Colonic mucosa (tissue), 4 donors: Measurements from ENCODE around the gene STAB1. TPM values are rescaled to one million over a fixed set of nuclear protein-coding genes. Genes with fewer than 3 reads are reported as not detected.

Experiments used
- DNase-seq: peaks from one replicate; pipeline ENCODE4 v3.0.0-alpha.2; 2020
- H3K27ac ChIP-seq: fragments of 200-600 bp; one replicate; pipeline ENCODE4 v1.8.0; 2021
- H3K27me3 ChIP-seq: fragments of 200-600 bp; one replicate; pipeline ENCODE4 v1.8.0; 2021
- H3K36me3 ChIP-seq: fragments of 200-600 bp; one replicate; pipeline ENCODE4 v1.8.0; 2021
- H3K4me1 ChIP-seq: fragments of 200-600 bp; one replicate; pipeline ENCODE4 v1.8.0; 2021; ENCODE audit warnings: mild to moderate bottlenecking
- H3K4me3 ChIP-seq: fragments of 200-600 bp; one replicate; pipeline ENCODE4 v1.8.0; 2021
- H3K9ac ChIP-seq, 2 donors: one replicate each; pipeline ENCODE4 v1.7.0; 2013; ENCODE audit warnings: control low read depth in 2 of 2, low read depth in 2 of 2, low read length in 2 of 2
- H3K9me3 ChIP-seq: fragments of 200-600 bp; one replicate; pipeline ENCODE4 v1.8.0; 2021
- CTCF ChIP-seq: fragments of 200-600 bp; IDR thresholded peaks from one replicate; pipeline ENCODE4 v1.8.0; 2022; ENCODE audit warnings: antibody characterized with exemption, mild to moderate bottlenecking
- intact Hi-C: fragments of 100-400 bp; cut with DNase I; formaldehyde crosslinking; loops from one replicate; pipeline ENCODE4 v1.14.1; 2022
- total RNA-seq, 2 donors: library from RNA; stranded (reverse); fragmentation: NEBNext Ultra II Directional in 1 of 2; extraction: Animal tissue kit (Norgen Biotek cat#: 25700) in 1 of 2; gene quantifications; one replicate each; pipeline ENCODE4 v1.2.1, GENCODE V29; 2021
- donor health status: healthy.
- donor health status: DM: no; HTN: no; CAD: no.
- donor health status: DM: no; HTN: no; CAD: no.

The STAB1 gene
- total RNA-seq, 2 donors from 2014 or later: 41.1 to 46.5 TPM

- no peaks in the 10 kb centered on the region for H3K27me3 ChIP-seq
- H3K4me1 ChIP-seq: peaks cover 5% of the 10 kb centered on the region
- intact Hi-C loops: no loop called here
- no peak for TF ChIP-seq CTCF
- H3K4me3 ChIP-seq: no peak overlapping the region
- H3K9me3 ChIP-seq: no peaks in the 10 kb centered on the region
- no peaks in the 10 kb centered on the region for H3K36me3 ChIP-seq
- H3K27ac ChIP-seq: no peak overlapping the region
- DNase-seq: no peak
- H3K9ac ChIP-seq: no peak overlapping the region
These were observed 44.5 kb upstream of the STAB1 start for GRCh38 chr3:52450489-52451236.

DNA sequence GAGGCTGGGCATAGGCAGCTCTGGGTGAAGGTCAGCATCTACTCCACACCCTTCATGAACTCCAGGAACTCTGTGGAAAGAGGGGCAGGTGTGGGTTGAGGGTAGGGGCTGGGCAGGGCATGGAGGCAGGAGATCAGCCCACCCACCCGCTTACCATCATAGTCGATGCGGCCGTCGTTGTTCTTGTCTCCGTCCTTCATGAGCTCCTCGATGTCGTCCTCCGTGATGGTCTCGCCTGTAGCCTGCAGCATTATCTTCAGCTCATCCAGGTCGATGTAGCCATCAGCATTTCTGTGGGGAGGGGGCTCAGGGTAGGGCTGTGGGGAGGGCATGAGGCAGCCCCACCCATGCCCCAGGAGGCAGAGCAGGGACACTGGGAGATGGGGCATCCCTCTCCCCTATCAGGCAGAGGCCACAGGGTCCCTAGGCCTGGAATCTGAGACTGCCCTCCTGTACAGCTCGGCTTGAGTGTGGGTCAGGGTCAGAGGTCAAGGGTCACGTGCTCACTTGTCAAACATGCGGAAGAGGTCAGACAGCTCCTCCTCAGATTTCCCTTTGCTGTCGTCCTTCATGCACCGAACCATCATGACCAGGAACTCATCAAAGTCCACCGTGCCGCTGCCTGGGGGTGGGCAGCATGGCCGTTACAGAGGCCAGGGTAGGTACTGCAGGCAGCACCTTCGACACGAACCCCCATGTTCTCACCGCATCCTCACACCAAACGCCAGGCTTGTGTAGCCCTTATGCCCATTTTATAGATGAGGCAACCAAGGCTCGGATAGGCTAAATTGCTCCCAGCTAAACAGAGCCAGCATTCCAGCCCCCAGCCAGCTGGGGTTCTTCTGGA is 43.7 kb upstream of the STAB1 start:
- H3K4me3 ChIP-seq: no peak overlapping the region

DNA sequence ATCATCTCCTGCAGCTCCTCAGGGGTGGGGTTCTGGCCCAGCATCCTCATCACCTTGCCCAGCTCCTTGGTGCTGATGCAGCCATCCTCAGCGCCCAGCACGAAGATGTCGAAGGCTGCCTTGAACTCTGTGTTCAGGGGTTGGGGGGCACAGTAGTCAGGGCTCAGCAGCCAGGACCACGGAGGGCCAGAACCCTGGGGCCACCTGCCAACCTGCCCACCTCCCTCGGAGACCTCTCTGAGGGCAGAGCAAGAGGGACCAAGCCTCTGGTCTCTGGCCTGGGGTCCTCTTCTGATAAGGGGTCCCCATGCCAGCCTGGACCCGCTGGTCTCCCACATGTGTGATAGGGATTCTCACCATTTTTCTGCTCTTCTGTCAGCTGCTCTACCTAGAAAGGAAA is 43.0 kb upstream of the STAB1 start:
- Histone ChIP-seq H3K4me3 (no peak overlapping the region), H3K4me1 (peaks cover 5% of the 10 kb centered on the region), H3K27me3 (no peaks in the 10 kb centered on the region), H3K27ac (no peak overlapping the region), H3K9me3 (no peaks in the 10 kb centered on the region), H3K36me3 (no peaks in the 10 kb centered on the region), H3K9ac (no peak overlapping the region)
- intact Hi-C loops: no loop called here
- no peak for TF ChIP-seq CTCF
- no peak for DNase-seq

More for the DNA sequence above, 43.7 kb upstream of the STAB1 start:
- no peak overlapping the region for H3K27ac ChIP-seq
- H3K36me3 ChIP-seq: no peaks in the 10 kb centered on the region
- DNase-seq: no peak
- H3K9me3 ChIP-seq: no peaks in the 10 kb centered on the region
- no peaks in the 10 kb centered on the region for H3K27me3 ChIP-seq
- H3K4me1 ChIP-seq: peaks cover 5% of the 10 kb centered on the region
- no peak for TF ChIP-seq CTCF
- intact Hi-C loops: no loop called here
- no peak overlapping the region for H3K9ac ChIP-seq

GRCh38 chr3:52452570-52453221 is 42.4 kb upstream of the STAB1 start:
- DNase-seq: no peak
- no peak for TF ChIP-seq CTCF
- no peaks in the 10 kb centered on the region for H3K36me3 ChIP-seq
- H3K4me3 ChIP-seq: no peak overlapping the region
- H3K4me1 ChIP-seq: peaks cover 5% of the 10 kb centered on the region
- H3K9me3 ChIP-seq: no peaks in the 10 kb centered on the region
- H3K27ac ChIP-seq: no peak overlapping the region
- H3K27me3 ChIP-seq: no peaks in the 10 kb centered on the region
- no peak overlapping the region for H3K9ac ChIP-seq
- intact Hi-C loops: no loop called here

- intact Hi-C loops: no loop called here
- DNase-seq: no peak
These were observed 41.5 kb upstream of the STAB1 start, which contains the start of gene TNNC1 for GRCh38 chr3:52453496-52454249. TNNC1 (minus strand) TSS chr3:52454041; CDS start chr3:52454015, 26 bp downstream.

More at GRCh38 chr3:52453496-52454249, 41.5 kb upstream of the STAB1 start, which contains the start of gene TNNC1:
- Histone ChIP-seq H3K4me1 (peaks cover 5% of the 10 kb centered on the region), H3K4me3 (peak within 1 kb of the TSS; percentile 79), H3K27me3 (no peaks in the 10 kb centered on the region), H3K9ac (peak within 1 kb of the TSS; percentile 88 to 95), H3K27ac (peak within 1 kb of the TSS; percentile 51), H3K36me3 (no peaks in the 10 kb centered on the region), H3K9me3 (no peaks in the 10 kb centered on the region)
- TF ChIP-seq CTCF: no peak
